Measurements from ENCODE around the gene SLC2A13.
"Not testable (repeated sequence)": the region's sequence is repeated elsewhere in the genome, so short reads cannot be mapped to it uniquely, and the experiment has no call there.

SLC2A13 gene

DNA sequence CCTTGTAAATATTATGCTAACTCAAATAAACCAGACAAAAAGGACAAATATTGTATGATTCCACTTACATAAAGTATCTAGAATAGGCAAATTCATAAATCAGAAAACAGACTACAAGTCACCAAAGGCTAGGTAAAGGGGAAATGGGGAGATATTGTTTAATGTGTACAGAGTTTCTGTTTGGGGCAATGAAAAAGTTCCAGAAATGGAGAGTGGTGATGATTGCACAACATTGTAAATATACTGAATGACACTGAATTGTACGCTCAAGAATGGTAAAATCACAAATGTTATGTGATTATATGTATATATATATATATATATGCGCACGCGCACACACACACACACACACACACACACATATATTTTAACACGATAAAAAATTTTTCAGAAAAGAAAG, 182.5 kb downstream of the SLC2A13 start:
- no peak for DNase-seq

DNA sequence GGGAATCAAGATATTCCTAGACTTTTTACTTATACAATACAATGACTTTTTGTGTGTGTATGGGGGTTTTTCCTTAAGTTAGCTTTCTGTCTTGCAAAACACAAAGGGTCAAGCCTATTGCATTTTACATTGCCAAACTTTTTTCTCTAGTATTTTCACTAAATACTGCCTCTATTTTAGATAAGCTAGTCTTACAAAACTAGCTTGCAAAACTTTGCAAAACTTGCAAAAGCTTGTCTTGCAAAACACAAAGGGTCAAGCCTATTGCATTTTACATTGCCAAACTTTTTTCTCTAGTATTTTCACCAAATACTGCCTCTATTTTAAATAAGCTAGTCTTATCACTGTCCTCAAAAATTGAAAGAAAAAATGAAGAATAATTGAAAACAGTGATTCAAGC, 183.3 kb downstream of the SLC2A13 start:
- DNase-seq: not testable (repeated sequence)

DNA sequence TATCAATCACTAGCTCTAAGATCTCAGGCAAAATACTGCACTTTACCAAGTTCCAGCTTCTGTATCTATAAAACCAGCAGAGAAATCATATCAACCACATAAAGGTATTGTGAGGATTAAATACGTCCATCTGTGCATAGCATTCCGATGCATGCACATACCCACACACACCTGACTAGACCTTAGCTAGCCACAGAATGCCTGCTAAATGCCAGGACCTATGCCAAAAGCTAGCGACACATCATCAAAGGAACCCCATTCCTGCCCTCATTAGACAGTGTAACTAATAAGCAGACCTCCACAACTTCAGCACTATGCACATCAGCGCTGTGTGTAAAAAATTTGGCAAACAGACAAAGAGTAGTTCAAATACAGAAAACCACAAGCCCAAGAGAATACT, 185.2 kb downstream of the SLC2A13 start:
- DNase-seq: no peak

DNA sequence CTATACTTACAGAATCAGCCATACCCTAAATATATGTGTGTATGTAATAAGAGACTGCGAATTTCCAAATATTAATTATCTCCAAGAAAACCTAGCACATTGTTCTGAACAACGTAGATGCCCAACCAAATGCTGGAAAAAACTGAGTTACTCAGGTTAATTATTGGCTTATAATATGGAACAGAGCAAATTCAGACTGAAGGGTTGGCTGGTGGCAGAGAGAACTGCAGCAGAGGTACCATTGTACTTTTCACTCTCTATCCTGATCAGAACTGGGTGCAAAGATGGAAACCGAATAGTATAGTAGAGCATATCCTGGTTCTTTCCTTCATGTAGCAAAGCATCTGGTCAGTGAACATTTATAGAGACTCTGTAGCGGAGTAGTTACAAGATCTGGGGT, 185.7 kb downstream of the SLC2A13 start:
- no peak for DNase-seq

DNA sequence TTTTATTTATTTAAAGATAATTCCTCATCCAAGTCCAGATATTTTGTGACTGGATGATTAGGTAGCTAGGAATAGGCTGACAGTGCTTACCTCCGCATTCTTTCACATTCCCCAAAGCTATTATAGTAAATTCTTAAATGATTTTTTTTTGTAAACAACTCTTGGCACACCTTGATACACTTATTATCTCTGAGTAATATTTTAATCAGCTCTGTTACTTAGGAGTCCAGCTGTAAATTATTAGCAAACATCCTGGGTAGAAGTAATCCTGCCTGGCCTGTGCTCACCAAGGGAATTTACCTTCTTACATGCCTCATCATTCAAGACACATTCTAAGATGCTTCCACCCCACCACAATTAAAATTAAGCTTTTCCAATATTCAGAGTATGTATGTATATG, 186.1 kb downstream of the SLC2A13 start:
- DNase-seq: no peak

DNA sequence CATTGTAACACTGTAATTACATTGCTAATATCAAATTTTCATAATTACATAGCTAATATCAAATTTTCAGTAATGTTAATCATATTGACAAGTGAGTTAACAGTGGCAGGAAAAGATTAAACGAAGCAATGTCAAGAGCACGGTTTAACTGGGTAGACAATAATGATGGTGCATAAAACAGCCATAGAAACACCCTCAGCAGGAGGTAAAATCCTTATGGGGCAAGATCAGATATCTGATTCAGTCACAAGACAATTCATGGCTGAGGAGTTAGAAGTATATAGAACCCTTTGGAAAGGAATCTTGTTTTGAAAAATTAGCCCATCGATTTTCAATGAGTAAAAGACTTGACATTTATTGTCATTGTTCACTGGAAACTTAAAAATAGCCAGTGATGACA, 190.6 kb downstream of the SLC2A13 start:
- DNase-seq: no peak

DNA sequence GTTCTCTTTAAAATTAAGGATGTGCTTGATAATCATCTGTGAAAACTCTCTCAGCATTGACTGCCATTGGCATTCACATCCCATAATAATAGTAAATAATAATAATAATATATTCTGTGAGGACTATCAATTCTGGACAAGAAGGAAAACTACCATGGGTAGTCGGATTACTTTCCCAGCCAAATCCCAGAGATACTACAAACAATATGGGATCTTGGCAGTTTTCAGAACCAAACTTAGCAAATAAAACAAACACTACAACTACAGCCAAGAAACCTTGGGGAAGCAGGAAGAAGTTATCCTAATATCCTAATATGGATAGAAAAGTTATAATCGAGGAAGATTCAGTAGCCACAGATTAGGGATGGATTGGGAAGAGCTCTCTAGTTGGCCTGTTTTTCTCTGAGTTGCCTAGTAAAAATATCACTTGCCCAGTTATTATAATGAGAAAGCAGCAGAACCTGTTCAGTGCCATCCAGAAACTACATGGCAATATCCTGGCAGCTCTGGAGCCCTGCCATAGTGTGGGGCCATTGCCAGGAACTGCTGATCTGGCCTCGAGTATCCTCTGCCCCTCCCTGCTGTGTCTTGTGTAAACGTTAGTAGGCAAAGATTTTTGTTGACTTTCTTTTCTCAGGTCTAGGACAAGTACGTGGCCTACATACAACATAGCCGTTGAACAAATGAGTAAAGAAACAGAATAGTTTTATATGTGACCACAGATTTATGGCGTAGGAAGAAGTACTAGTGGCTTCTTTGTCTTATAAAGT, 193.5 kb downstream of the SLC2A13 start:
- no peak for DNase-seq

DNA sequence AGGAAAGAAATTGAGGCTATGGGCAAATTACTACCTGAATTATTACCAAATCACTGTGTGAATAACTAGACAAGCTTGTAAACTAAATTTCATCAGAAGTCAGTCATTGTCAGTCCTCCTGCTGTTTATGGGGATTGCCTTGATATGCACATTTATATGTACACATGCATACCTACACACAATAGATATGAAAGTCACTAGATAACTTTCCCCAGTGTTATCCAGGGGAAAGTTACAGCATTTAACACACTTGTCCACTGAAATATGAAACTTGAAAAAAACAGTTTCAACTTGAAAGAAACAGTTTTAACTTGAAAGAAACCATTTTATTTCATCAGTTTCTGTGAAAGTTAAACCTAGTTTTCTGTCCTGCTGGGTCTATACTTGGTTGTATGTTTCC, 199.6 kb downstream of the SLC2A13 start:
- DNase-seq: no peak

DNA sequence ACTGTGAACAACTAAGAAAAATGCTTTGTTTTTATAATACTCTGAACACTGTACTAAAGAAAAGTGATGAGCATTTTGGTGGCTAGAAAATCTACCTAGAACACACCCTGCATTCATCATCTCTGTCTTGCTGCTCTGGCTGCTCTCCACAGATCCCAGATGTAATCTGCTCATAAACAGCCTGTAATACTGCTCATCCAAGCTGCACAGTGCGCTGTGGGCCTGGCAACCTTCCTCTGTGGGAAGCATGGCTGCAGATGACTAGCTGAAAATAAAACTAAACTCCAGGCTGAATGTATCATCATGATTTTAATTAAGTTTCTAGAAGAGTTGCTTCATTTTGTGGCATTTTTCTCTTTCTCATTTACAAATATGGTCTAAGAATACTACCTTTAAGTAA, 200.7 kb downstream of the SLC2A13 start:
- peak; percentile 1 for DNase-seq

DNA sequence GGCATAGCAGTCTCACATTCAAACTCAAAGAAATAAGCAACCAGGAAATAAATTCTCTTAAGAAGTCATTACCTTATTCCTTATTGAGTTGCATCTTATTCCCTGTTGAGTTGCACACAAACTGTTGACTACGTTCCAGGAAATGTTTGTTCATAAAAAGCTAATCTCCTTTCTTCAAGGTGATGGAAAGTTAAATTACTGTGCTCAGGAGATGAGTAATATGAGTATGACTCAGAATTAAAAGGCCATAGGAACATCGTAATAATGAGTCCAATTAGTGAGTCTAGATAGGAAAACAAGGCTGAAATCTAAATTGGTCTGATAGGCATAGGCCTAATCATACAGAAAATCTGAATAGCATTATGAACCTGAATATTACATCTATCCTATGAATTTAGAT, 203.1 kb downstream of the SLC2A13 start:
- no peak for DNase-seq

DNA sequence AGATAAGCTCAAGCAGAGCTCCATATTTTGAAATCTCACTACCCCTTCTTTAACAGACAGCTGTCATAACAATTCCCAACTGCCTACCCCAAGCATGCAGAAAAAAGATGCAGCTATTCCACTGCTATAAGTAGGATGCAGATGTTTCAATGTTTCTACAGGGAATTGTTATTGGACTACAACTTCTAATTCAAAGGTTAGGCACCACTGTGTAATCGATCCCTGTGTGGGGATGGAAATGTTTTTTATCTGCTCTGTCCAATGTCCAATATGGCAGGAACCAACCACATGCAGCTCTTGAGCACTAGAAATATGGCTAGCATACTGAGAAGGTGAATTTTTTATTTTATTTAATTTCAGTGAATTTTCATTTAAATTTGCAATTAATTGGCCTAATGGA, 208.6 kb downstream of the SLC2A13 start:
- DNase-seq: no peak

DNA sequence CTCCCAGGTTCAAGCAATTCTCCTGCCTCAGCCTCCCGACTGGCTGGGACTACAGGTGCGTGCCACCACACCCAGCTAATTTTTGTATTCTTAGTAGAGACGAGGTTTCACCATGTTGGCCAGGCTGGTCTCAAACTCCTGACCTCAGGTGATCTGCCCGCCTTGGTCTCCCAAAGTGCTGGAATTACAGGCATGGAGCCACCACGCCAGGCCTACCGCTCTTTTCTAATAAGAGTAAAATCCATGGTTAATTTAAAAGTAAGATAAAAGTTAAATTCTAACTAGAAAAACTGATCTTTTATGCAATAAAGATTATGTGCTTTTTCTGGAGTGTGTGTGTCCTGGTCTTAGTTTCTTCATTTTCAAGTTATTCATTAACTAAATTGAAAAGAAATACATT, 212.5 kb downstream of the SLC2A13 start:
- not testable (repeated sequence) for DNase-seq

DNA sequence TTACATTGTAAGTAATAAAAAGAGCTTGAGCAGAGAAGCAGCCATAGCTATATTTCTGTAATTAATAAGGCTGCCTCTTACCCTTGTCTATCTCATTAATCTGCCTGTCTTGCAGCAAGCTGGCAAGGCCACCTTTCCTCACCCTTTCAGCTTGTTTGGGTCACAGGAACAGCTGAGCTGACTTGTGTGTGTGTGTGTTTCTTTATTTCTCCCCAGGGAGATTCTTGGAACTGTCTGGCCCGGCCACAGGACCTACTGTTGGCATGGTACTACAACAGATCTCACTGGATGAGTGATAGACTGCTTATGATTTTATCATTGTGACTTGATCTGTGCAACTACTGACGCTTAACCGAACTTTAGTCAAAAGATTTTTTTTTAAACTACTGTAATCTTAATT, 213.7 kb downstream of the SLC2A13 start:
- no peak for DNase-seq

DNA sequence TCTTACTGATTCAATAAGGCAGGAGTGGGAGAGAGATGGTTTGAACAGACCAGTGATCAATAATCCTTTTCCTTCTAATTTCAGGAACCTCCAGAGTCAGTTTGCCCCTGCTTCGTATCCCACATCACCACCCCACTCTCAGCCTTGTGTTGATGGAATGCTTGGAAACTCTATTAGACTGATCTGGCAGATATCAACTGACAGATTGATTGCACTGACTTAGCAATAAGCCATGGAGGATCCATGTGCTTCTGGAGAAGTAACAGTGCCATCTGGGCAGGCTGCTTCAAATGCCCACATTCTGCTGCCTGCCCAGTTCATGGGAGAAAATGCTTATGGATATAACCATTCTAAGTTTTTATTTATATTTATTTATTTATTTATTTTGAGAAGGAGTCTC, 218.0 kb downstream of the SLC2A13 start:
- DNase-seq: no peak

DNA sequence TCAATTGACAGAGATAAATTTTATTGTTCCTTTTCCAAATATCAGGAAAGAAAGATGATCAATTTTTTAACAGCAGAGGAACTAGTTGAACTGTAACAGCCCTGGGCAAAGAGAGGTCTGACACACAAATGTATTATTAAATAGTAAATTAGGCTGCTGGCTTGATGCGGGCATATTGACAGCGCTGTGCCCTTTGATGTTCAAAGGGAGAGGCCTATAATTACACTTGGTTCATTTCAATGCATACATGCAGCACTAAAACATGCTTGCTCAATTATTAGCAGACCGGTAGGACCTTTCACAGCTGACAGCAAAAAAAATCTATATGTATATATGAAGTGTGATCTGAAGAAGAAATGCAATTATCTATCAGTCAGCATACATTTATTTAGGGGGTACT, 219.8 kb downstream of the SLC2A13 start:
- no peak for DNase-seq

DNA sequence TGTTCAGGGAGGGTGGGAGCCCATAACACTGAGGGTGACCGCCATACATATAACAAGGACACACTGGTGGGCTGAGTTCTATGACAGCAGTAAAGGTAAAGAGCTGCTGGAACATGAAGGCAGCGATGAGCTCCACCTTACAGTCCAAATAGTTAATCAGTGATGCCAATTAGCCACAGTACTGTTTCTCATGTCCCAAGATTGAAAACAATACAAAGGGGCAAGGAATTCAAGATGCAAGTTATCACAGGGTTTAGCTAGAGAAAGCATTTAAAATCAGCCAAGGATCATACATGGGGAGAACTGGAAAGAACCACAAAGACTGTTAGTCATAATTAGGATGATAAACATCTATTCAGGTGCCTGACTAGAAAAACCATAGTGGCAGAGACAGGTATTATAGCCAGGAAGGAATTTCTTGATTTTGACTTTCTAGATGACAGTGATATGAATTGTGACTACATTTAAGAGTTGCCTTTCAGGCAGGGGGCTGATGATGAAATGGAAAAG, 221.2 kb downstream of the SLC2A13 start:
- no peak for DNase-seq

DNA sequence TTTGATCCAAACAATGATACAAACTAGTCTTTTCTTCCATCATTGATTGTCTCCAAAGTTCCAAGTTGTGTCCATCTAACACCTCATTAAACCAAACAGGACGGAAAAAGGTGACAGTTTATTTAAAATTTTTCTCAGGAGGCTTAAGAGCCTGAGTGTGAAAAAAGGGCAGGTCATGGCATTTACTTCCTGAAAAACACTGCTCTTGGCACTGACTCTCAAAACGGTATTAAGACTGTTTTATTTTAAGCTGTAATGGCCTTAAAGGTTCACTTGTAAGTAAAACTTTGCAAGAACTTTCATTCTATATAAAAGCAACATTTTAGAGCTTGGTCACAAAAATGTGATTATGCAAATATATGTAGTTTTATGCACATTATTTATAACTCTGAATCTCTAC, 222.5 kb downstream of the SLC2A13 start:
- no peak for DNase-seq

DNA sequence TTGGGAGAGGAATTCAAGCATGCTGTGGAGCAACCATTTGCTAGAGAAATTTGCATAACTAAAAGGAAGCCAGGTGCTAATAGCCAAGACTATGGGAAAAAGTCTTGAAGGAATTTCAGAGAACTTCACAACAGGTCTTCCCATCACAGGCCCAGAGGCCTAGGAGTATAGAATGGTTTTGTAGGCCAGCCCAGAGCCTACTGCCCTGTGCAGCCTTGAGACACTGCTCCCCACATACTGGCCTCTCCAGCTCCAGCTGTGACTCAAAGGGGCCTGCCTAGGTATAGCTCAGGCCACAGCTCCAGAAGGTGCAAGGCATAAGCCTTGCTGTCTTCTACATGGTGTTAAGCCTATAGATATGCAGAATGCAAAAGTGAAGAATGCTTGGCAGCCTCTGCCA, 227.1 kb downstream of the SLC2A13 start:
- no peak for DNase-seq

DNA sequence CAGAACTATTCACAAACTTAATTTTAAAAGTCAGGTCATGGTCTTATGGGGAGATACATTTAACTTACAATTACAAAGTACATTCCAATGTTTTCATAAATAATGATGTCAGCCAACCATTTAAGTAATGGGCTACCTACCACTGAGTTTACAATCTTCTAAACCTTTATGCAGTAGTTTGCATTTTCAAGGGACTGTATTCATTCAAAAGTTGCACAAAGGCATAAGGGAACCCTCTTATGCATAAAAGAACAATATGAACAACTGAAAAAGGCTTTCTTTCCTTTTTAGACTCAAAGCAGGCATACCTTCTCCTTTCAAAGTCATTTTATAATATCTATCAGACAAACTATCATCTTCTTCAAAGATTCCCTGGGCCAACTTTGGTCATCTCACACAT, 230.2 kb downstream of the SLC2A13 start:
- DNase-seq: no peak

DNA sequence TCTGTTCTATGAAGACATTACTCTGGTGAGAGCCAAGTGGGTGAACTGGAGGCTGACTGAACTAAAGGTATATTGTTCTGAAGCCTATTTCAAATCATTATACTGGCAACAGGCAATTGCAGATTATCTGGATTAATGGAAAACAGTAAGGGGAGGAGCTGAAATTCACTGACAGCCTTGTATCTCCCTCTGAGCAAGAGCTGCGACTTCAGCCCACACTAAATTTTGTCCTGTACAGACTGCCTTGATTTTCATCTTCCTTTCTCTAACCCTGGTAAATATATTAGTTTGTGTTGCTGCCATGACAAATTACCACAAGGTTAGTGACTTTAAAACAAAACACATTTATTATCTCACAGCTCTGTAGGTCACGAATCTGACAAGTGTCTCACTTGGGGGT, 231.1 kb downstream of the SLC2A13 start:
- no peak for DNase-seq

DNA sequence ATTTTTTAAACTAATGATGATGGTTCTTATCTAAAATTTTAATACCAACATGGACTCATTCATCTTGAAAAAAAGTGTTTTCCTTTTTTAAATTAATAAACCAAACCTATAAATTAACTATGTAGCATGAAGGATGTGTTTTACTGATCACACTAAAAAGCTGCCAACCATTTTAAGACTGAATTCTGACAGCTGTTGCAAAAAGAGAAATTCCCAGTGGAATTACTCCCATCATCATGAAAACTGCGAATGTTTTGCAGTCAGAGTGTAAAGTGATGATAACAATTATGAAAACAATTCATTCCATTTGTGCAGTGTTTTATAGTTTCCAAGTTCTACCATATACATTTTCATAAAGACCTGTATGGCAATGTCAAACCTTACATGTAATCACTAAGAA, 232.8 kb downstream of the SLC2A13 start:
- DNase-seq: no peak

DNA sequence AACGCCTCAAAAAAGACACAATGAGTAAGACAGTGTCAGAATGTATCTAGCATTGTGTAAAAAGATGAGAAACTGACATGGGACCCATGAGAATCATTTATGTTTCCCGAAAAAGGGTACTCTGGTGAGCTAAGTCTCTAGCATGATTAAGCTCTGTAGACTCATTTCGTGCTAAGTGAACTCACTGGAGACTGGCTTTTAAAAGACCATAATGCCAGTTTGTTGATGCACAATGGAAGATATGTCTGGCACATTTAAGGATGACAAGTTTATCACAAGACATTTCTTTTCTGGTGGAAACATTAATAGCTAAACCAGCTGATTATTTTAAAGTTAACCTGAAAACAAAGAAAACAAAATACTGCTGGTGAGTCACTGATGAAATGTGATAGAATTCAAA, 233.5 kb downstream of the SLC2A13 start:
- DNase-seq: no peak

DNA sequence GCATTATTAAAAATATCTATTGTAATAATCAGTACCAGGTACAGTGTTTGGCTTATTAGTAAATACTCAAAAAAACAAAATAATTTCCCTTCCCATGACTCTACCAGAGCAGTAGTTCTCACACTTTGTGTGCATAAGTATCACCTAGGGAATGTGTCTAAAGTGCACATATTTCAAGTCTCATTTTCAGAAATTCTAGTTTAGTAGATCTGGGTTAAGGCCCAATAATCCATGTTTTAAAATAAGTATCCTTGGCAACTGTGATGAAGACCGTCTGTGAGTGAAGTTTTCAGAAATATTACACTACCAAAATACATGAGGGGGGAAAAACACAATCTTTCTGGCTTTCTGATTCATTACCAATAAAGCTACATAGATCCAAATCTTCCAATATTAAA, 237.6 kb downstream of the SLC2A13 start:
- no peak for DNase-seq

DNA sequence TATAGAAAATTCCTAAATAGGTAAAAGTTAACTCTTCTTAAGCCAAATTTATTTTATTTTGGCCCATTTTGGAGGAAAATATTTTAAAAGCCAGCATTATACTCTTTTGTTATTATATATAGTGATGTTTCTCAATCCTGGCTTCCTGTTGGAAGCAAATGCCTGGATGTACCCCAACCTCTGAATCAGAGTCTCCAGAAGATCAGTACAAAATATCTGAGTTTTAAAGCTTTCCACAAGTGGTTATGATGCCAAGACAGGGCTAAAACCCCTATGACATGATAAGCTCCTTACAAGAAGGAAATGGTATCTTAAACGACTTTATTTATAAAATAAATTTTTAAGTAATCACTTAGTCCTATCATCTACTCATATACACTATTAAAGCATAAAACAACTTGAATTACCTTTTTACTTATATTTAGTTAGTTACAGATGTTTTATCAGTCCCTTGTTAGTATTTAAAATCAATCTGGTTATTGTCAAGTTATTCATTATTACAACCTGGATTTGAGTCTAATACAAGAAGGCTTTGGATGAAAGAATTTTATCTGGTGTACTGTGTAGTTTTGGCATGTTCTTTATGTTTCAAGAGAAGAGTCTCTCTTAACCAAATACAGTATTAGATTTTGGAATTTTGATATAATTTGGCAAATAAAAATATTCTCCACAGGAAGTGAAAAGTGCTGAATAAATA, 238.1 kb downstream of the SLC2A13 start:
- DNase-seq: no peak
